Activated CD4-positive, alpha-beta T cell treated with anti-CD3 and anti-CD28 coated beads for 36 hours (primary cell): Measurements from ENCODE around the gene KLHL29. TPM values are rescaled to one million over a fixed set of nuclear protein-coding genes. Genes with fewer than 3 reads are reported as not detected.

Experiments used
- ATAC-seq: fragments of 200-7000 bp; cut with Tn5 transposase; one replicate; pipeline ENCODE4 v1.10.0; 2021; ENCODE audit warnings: mild to moderate bottlenecking, moderate library complexity
- CTCF ChIA-PET: fragments of 350-600 bp; sonication (Branson Sonifier 250); formaldehyde crosslinking; loops from one replicate; lab custom pipeline; 2021; ENCODE audit warnings: antibody characterized with exemption; lab: Charles Lee
- POLR2A ChIA-PET: fragments of 350-600 bp; sonication (Branson Sonifier 250); formaldehyde crosslinking; loops from one replicate; lab custom pipeline; 2021; ENCODE audit warnings: antibody characterized with exemption, inconsistent platforms; lab: Charles Lee
- DNase-seq: peaks from one replicate; pipeline ENCODE4 v3.0.0-alpha.2; 2020
- H3K27ac Mint-ChIP-seq: one replicate; pipeline ENCODE4 v1.8.0; 2021; ENCODE audit warnings: mixed read lengths
- H3K27me3 Mint-ChIP-seq: one replicate; pipeline ENCODE4 v1.8.0; 2021; ENCODE audit warnings: mixed read lengths
- H3K36me3 Mint-ChIP-seq: one replicate; pipeline ENCODE4 v1.8.0; 2021; ENCODE audit warnings: low read depth, mixed read lengths
- H3K4me1 Mint-ChIP-seq: one replicate; pipeline ENCODE4 v1.8.0; 2021; ENCODE audit warnings: mixed read lengths
- H3K4me3 Mint-ChIP-seq: one replicate; pipeline ENCODE4 v1.8.0; 2021; ENCODE audit warnings: mild to moderate bottlenecking, moderate library complexity, mixed read lengths
- H3K9me3 Mint-ChIP-seq: one replicate; pipeline ENCODE4 v1.8.0; 2021; ENCODE audit warnings: low read depth, mixed read lengths
- intact Hi-C, 2 experiments: fragments of 100-400 bp; cut with DNase I in 1 of 2; cut with micrococcal nuclease in 1 of 2; formaldehyde crosslinking; loops; one replicate each; pipeline versions ENCODE4 v1.14.2 to v1.15.1; 2022 to 2024; cut with DNase I, micrococcal nuclease
- total RNA-seq, 2 experiments: library from RNA; stranded (reverse); gene quantifications; one replicate each; pipeline ENCODE4 v1.2.3, GENCODE V29; 2021

Gene KLHL29
- total RNA-seq, 2 experiments from 2014 or later: 1.7 to 2.0 TPM

DNA sequence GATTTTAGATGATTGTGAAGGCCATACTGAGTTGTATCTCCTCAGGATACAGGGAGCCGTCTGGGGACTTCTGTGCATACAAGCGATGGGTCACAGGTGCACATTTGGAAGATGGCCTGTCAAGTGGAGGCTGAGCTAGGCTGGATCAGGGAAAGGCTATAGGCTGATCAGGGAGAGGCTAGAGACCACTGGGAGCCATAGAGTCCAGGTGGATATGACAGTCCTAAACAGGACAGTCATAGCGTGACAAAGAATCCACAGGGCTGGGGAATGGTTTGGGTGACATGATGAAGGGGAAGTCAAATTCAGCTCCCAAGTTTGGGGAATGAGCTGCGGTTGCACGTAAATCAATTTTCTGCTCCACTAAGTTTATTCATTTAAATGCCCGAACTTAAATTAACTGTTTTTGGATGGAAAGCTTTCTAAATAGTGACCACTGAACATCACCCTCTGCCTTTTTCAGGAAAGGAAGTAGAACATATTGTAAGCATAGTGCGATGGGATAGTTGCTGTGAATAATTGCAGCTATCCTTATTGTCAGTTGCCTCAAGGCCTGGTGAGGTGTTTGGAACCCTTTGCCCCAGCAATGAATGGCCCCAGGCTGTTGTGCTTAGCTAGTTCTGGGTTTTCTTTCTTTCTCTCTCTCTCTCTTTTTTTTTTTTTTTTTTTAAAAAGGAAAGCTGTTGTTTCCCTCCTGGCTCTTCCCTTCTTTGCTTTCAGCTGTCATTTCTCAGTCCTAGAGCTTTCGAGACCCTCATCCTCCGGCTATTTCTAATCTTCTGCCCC lies 50.5 kb downstream of the KLHL29 start:
- ATAC-seq (no peak), DNase-seq (no peak)
- POLR2A ChIA-PET: no interaction called here
- Mint-ChIP-seq H3K4me1 (peaks cover 14% of the 10 kb centered on the region), H3K36me3 (no peaks in the 10 kb centered on the region), H3K9me3 (peaks cover 2% of the 10 kb centered on the region), H3K27ac (no peak overlapping the region), H3K4me3 (no peak overlapping the region), H3K27me3 (peaks cover 21% of the 10 kb centered on the region)
- CTCF ChIA-PET: no interaction called here
- intact Hi-C loops: loop anchor here in 1 of 2 experiments (2.0 kb wide), 1 partner anchor 55 kb away; no protein-coding TSS in a partner anchor

DNA sequence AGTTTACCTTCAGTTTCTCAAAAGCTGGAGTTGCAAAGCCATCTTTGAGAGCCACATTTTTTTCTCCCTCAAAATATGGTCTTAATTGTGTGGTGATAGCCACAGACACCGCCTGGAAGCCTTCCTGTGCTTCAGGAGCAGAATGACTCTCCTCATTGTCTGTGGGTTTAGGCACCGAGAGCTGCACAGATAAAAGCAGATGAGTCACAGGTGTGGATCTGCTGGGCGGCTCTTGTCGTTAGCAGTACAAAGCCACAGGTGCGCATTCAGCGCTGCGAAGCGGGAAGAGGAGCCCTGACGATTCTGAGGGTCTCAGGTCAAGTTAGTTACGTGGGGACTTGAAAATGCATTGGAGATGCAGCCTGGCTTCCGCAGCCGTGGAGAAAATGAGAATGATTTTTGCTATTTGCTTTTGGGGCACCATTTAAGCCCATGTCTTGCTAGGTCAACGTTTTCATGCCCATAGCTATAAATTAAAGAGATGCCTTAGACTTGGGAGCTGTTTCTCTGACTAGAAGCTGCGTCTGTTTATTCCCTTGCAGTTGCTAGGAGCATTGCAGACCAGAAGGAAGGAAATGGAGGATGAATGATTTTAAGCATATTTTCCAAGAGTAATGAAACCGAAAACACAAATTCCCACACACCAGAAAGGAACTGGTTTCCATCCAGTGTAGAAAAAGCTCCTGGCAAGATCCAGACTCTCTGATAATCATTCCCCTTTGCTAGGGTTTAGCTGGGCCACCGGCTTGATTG lies 51.5 kb downstream of the KLHL29 start:
- peak; percentile 100 for ATAC-seq
- Mint-ChIP-seq H3K27me3 (peaks cover 21% of the 10 kb centered on the region), H3K9me3 (peaks cover 2% of the 10 kb centered on the region), H3K27ac (no peak overlapping the region), H3K4me3 (no peak overlapping the region), H3K36me3 (no peaks in the 10 kb centered on the region), H3K4me1 (peaks cover 14% of the 10 kb centered on the region)
- intact Hi-C loops: loop anchor here in 1 of 2 experiments (2.0 kb wide), 1 partner anchor 56 kb away; no protein-coding TSS in a partner anchor
- ChIA-PET CTCF (no interaction called here), POLR2A (interaction anchor here (0.7 kb wide), 1 partner anchor 611 kb away, joined by 9 read pairs; no protein-coding TSS in a partner anchor)
- peak; percentile 72 for DNase-seq

DNA sequence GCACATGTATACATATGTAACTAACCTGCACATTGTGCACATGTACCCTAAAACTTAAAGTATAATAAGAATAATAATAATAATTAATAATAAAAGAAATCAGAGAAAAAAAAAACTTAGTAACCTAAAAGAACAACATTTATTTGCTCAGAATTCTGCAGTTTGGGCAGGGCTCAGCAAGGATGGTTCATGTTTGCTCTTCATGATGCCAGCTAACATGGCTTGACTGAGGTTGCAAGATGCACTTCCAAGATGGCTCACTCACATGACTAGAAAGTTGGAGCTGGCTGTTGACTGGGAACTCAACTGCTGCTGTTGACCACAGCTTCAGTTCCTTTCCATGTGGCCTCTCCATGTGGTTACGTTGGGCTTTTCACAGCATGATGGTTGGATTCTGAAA lies 56.4 kb downstream of the KLHL29 start:
- peaks cover 8% of the 10 kb centered on the region for H3K27me3 Mint-ChIP-seq
- ChIA-PET POLR2A (no interaction called here), CTCF (no interaction called here)
- ATAC-seq (no peak), DNase-seq (no peak)
- no peaks in the 10 kb centered on the region for H3K36me3 Mint-ChIP-seq
- H3K4me3 Mint-ChIP-seq: no peak overlapping the region
- intact Hi-C loops: no loop called here
- H3K9me3 Mint-ChIP-seq: peaks cover 10% of the 10 kb centered on the region
- peaks cover 7% of the 10 kb centered on the region for H3K4me1 Mint-ChIP-seq
- H3K27ac Mint-ChIP-seq: no peak overlapping the region

DNA sequence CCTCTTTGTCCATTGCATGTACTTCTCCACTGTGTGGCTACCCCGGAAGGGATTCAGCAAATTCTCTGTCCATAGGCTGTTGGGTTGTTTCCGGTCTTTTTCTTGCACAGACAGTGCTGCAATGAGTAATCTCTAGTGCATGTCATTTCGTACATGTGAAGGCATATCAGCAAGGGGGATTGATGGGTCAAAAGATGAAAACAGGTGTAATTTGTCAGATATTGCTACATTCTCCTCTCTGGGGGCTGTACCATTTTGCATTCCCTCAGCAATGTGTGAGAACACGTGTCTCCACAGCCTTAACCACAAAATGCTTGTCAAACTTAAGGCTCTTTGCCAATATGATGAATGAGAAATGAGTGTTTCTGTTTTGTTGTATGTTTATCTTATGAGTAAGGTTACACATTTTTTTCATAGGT lies 60.5 kb downstream of the KLHL29 start:
- intact Hi-C loops: no loop called here
- peaks cover 2% of the 10 kb centered on the region for H3K27me3 Mint-ChIP-seq
- ChIA-PET POLR2A (no interaction called here), CTCF (no interaction called here)
- peak; percentile 39 for ATAC-seq
- no peak for DNase-seq
- no peak overlapping the region for H3K4me3 Mint-ChIP-seq
- H3K36me3 Mint-ChIP-seq: no peaks in the 10 kb centered on the region
- H3K4me1 Mint-ChIP-seq: no peaks in the 10 kb centered on the region
- H3K27ac Mint-ChIP-seq: no peak overlapping the region
- peaks cover 7% of the 10 kb centered on the region for H3K9me3 Mint-ChIP-seq

DNA sequence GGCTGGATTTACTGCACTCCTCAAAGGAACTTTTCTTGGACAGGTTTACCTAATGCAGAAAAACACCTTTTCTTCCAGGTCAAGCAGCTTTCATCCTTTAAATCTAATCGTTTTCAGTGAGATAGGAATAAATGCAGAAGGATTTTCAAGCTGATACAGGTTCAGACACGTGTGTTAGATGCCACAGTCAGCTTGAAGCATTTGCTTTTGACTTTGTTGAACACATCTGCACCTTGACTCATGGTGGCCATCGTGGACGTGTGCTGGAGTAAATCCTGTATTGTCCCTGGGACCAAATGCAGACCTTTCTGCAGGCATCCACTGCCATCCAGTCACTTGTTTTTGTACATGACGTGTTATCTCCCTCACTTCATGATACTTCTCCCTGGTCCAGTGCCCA lies 61.9 kb downstream of the KLHL29 start:
- ChIA-PET POLR2A (no interaction called here), CTCF (no interaction called here)

DNA sequence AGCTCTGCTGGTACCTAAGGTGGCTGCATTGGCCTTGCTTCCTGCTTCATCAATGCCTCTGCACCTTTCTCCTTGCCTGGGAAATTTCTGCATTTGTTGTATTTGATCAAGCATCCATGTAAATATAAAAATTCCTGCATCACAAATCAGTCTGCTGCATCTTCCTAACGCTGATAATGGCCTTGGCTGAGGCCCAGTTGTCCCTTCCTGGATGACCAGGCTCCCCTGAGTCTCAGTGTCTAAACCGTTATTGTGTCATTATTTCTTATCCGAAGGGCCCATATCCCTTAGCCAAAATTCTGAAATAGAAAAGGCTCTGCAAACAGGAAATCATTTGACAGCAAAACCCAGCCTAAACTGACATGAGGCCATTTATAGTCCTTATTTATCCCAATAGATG lies 62.4 kb downstream of the KLHL29 start:
- intact Hi-C loops: no loop called here
- ChIA-PET CTCF (no interaction called here), POLR2A (no interaction called here)
- H3K27ac Mint-ChIP-seq: no peak overlapping the region
- DNase-seq (no peak), ATAC-seq (no peak)
- no peaks in the 10 kb centered on the region for H3K36me3 Mint-ChIP-seq
- peaks cover 3% of the 10 kb centered on the region for H3K4me1 Mint-ChIP-seq
- no peak overlapping the region for H3K4me3 Mint-ChIP-seq
- peaks cover 2% of the 10 kb centered on the region for H3K27me3 Mint-ChIP-seq
- H3K9me3 Mint-ChIP-seq: peaks cover 1% of the 10 kb centered on the region

More for the DNA sequence above, 61.9 kb downstream of the KLHL29 start:
- H3K4me3 Mint-ChIP-seq: no peak overlapping the region
- peaks cover 6% of the 10 kb centered on the region for H3K9me3 Mint-ChIP-seq
- no peaks in the 10 kb centered on the region for H3K36me3 Mint-ChIP-seq
- intact Hi-C loops: no loop called here
- DNase-seq (no peak), ATAC-seq (no peak)
- H3K4me1 Mint-ChIP-seq: no peaks in the 10 kb centered on the region
- H3K27me3 Mint-ChIP-seq: peaks cover 2% of the 10 kb centered on the region
- no peak overlapping the region for H3K27ac Mint-ChIP-seq

DNA sequence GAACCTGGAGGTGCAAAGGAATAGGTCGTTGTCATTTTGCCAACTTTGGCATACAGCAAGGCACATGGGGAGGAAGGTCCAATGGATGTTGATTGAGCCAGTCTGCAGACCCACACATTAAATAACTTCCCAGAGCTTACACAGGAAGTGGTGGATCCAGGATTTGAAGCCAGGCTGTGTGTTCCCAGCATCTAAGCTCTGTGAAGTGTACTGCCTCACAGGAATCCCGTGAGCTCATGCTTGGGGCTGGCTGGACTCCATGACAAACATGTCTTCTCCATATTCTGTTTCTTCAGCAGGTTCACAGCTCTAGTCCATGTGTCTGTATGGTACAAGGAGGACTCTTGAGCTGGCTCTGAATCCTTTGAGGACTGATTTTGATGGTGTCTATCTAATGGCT lies 63.9 kb downstream of the KLHL29 start:
- H3K4me1 Mint-ChIP-seq: peaks cover 17% of the 10 kb centered on the region
- ChIA-PET CTCF (no interaction called here), POLR2A (no interaction called here)
- no peaks in the 10 kb centered on the region for H3K9me3 Mint-ChIP-seq
- intact Hi-C loops: no loop called here
- no peak overlapping the region for H3K27ac Mint-ChIP-seq
- H3K4me3 Mint-ChIP-seq: no peak overlapping the region
- no peaks in the 10 kb centered on the region for H3K36me3 Mint-ChIP-seq
- DNase-seq (no peak), ATAC-seq (no peak)
- peaks cover 2% of the 10 kb centered on the region for H3K27me3 Mint-ChIP-seq

DNA sequence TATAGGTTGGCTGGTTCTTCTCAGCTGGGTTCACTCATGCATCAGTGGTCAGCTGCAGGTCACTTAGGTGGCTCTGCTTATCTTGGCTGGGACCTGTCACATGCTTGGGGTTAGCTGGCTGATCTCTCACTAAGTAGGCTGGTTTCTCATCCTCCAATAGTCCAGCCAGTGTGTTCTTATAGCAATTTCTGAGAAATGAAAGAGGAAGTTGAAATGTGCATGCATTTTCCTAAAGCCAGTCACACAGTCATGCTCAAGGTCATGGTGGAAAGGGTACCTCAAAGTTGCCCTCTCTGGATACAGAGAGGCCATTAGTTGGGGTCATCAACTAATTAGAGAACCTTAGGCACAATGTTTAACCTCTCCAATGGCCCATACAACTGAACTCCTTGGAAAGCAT lies 64.4 kb downstream of the KLHL29 start:
- POLR2A ChIA-PET: no interaction called here
- H3K36me3 Mint-ChIP-seq: no peaks in the 10 kb centered on the region
- H3K4me3 Mint-ChIP-seq: no peak overlapping the region
- H3K4me1 Mint-ChIP-seq: peaks cover 20% of the 10 kb centered on the region
- CTCF ChIA-PET: no interaction called here
- intact Hi-C loops: no loop called here
- H3K27me3 Mint-ChIP-seq: peaks cover 2% of the 10 kb centered on the region
- no peak overlapping the region for H3K27ac Mint-ChIP-seq
- ATAC-seq: no peak
- no peak for DNase-seq
- H3K9me3 Mint-ChIP-seq: no peaks in the 10 kb centered on the region

DNA sequence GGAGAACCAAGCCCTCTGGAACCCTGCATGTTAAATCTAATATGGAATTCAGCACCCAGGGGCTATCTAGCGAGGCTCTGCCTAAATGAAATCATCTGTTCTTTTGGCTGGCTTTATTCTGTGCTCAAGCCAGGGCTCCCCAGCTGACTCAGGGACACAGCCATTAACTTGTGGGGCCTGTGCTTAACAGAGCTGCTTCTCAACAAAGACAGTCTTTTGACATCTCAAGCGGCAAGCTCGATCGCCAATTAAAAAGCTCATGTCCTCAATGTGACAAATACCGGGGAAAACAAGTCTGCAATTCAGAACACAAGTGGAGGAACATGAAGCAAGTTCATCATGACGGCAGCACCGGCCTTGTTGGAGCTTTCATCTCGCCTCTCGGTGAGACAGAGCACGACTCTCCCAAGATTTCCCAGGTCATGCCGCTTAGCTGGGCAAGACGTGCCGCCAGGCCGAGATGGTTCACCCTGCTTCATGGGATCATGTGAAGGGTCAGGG lies 64.9 kb downstream of the KLHL29 start:
- ChIA-PET POLR2A (no interaction called here), CTCF (no interaction called here)
- DNase-seq: no peak
- no peak overlapping the region for H3K4me3 Mint-ChIP-seq
- no peak overlapping the region for H3K27ac Mint-ChIP-seq
- no peaks in the 10 kb centered on the region for H3K9me3 Mint-ChIP-seq
- peaks cover 23% of the 10 kb centered on the region for H3K4me1 Mint-ChIP-seq
- ATAC-seq: no peak
- peaks cover 6% of the 10 kb centered on the region for H3K27me3 Mint-ChIP-seq
- intact Hi-C loops: no loop called here
- no peaks in the 10 kb centered on the region for H3K36me3 Mint-ChIP-seq

DNA sequence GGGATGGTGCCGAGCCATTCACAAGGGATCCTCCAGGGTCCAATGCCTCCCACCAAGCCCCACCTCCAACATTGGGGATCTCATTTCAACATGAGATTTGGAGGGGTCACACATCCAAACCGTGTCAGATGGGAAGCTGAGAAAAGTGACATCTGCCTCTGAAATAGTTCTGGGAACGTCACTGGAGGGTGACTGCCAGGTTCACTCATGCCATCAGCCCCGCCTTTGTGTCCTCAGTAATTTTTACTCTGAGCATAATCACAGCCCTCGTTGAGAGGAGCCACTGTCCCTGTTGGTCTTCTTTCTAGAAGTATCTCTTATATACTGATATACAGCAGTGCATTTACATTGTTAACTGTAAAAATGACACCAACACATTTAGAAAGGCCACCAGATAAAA lies 67.4 kb downstream of the KLHL29 start:
- ATAC-seq: no peak
- peaks cover 8% of the 10 kb centered on the region for H3K27me3 Mint-ChIP-seq
- POLR2A ChIA-PET: no interaction called here
- H3K4me1 Mint-ChIP-seq: peaks cover 23% of the 10 kb centered on the region
- H3K4me3 Mint-ChIP-seq: no peak overlapping the region
- H3K9me3 Mint-ChIP-seq: no peaks in the 10 kb centered on the region
- CTCF ChIA-PET: no interaction called here
- DNase-seq: no peak
- intact Hi-C loops: no loop called here
- H3K27ac Mint-ChIP-seq: no peak overlapping the region
- no peaks in the 10 kb centered on the region for H3K36me3 Mint-ChIP-seq

DNA sequence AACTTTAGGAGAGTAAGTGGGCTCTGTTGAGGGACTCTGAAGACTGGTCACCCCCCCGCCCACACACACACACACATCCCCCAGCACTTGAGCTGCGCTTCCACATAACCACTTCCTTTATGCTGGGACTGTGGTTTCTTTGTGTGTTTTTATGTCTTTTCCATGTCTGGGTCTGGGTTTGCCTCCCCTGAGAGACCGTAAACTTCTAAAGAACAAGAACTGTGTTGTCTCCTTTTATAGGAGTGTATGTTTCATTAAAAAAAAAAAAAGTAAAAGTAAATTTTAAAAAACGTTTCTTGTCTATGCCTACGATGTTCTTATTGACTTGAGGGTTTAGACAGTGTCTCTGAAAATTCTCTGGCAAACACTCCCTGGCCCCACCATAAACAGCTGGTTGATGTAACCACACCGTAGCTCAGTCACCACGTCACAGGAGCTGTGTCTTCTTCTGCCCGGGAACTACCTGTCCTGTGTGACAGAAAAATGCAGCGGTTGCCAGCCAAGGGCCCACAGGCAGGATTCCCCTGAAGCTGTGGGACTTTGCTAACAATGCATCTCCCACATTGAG lies 68.0 kb downstream of the KLHL29 start:
- ATAC-seq: peak; percentile 86
- H3K9me3 Mint-ChIP-seq: no peaks in the 10 kb centered on the region
- H3K27me3 Mint-ChIP-seq: peaks cover 8% of the 10 kb centered on the region
- peak; percentile 54 for DNase-seq
- no peak overlapping the region for H3K27ac Mint-ChIP-seq
- peaks cover 23% of the 10 kb centered on the region for H3K4me1 Mint-ChIP-seq
- ChIA-PET POLR2A (interaction anchor here (0.5 to 0.6 kb wide), 2 partner anchors 18 to 87 kb away, joined by 3 to 5 read pairs; no protein-coding TSS in a partner anchor), CTCF (interaction anchor here (0.8 kb wide), 1 partner anchor 91 kb away, joined by 4 read pairs; no protein-coding TSS in a partner anchor)
- no peaks in the 10 kb centered on the region for H3K36me3 Mint-ChIP-seq
- intact Hi-C loops: no loop called here
- peak overlapping the region; percentile 32 for H3K4me3 Mint-ChIP-seq
